GM19395 (cell line): ENCODE measurements around the gene LDHD.
A peak's percentile ranks its signal among the peaks of the same experiment; 100 is the strongest.
"Not testable (repeated sequence)": the region's sequence is repeated elsewhere in the genome, so short reads cannot be mapped to it uniquely, and the experiment has no call there.

ENCODE experiments used
- ATAC-seq: cut with Tn5 transposase; IDR thresholded peaks from one replicate; pipeline ENCODE4 v1.9.1; 2021; ENCODE audit warnings: mild to moderate bottlenecking, moderate library complexity; ENCODE audit not compliant: unreplicated experiment

Gene LDHD

GRCh38 chr16:75100603-75100990 is 16.0 kb downstream of the LDHD start:
- ATAC-seq: no peak

GRCh38 chr16:75099738-75100602 is 16.6 kb downstream of the LDHD start:
- ATAC-seq: peak; percentile 78

- ATAC-seq: no peak
Measured at GRCh38 chr16:75099075-75099667, 17.4 kb downstream of the LDHD start.

- peak; percentile 57 for ATAC-seq
Measured at GRCh38 chr16:75097941-75098901, 18.4 kb downstream of the LDHD start.

- no peak for ATAC-seq
Measured at GRCh38 chr16:75097191-75097761, 19.3 kb downstream of the LDHD start.

- ATAC-seq: no peak
Measured at GRCh38 chr16:75096656-75097055, 19.9 kb downstream of the LDHD start.

GRCh38 chr16:75095204-75095621 is 21.4 kb downstream of the LDHD start:
- ATAC-seq: no peak

- no peak for ATAC-seq
Measured at GRCh38 chr16:75093598-75094540, 22.7 kb downstream of the LDHD start.

GRCh38 chr16:75092777-75093176 is 23.8 kb downstream of the LDHD start:
- no peak for ATAC-seq

GRCh38 chr16:75091619-75092018 is 25.0 kb downstream of the LDHD start:
- not testable (repeated sequence) for ATAC-seq

GRCh38 chr16:75090899-75091298 is 25.7 kb downstream of the LDHD start:
- not testable (repeated sequence) for ATAC-seq

GRCh38 chr16:75089486-75090202 is 26.9 kb downstream of the LDHD start:
- no peak for ATAC-seq

GRCh38 chr16:75088934-75089333 is 27.6 kb downstream of the LDHD start:
- no peak for ATAC-seq

GRCh38 chr16:75088216-75088615 is 28.4 kb downstream of the LDHD start:
- no peak for ATAC-seq

- no peak for ATAC-seq
Measured at GRCh38 chr16:75087375-75087979, 29.1 kb downstream of the LDHD start.

- ATAC-seq: no peak
Measured at GRCh38 chr16:75086688-75087374, 29.7 kb downstream of the LDHD start.

GRCh38 chr16:75086281-75086680 is 30.3 kb downstream of the LDHD start:
- ATAC-seq: no peak

GRCh38 chr16:75085556-75085955 is 31.0 kb downstream of the LDHD start:
- no peak for ATAC-seq
